Activated B cell treated with CpG ODN at 0.5 μM for 24 hours (primary cell): ENCODE data around the gene EYA3. TPM values are rescaled to one million over a fixed set of nuclear protein-coding genes. Genes with fewer than 3 reads are reported as not detected.

ENCODE experiments used
- ATAC-seq: fragments of 200-7000 bp; cut with Tn5 transposase; one replicate; pipeline ENCODE4 v1.10.0; 2021; ENCODE audit warnings: low read depth, mild to moderate bottlenecking, moderate library complexity
- CTCF ChIA-PET: fragments of 350-600 bp; sonication (Branson Sonifier 250); formaldehyde crosslinking; loops from one replicate; lab custom pipeline; 2021; ENCODE audit warnings: antibody characterized with exemption; lab: Charles Lee
- POLR2A ChIA-PET: fragments of 350-600 bp; sonication (Branson Sonifier 250); formaldehyde crosslinking; loops from one replicate; lab custom pipeline; 2021; ENCODE audit warnings: antibody characterized with exemption; lab: Charles Lee
- DNase-seq: peaks from one replicate; pipeline ENCODE4 v3.0.0; 2022
- H3K27ac Mint-ChIP-seq: one replicate; pipeline ENCODE4 v1.8.0; 2020; ENCODE audit warnings: mixed read lengths
- H3K27me3 Mint-ChIP-seq: one replicate; pipeline ENCODE4 v1.8.0; 2021; ENCODE audit warnings: mixed read lengths
- H3K36me3 Mint-ChIP-seq: one replicate; pipeline ENCODE4 v1.8.0; 2021; ENCODE audit warnings: low read depth, mixed read lengths
- H3K4me1 Mint-ChIP-seq: one replicate; pipeline ENCODE4 v1.8.0; 2021; ENCODE audit warnings: mixed read lengths
- H3K4me3 Mint-ChIP-seq: one replicate; pipeline ENCODE4 v1.8.0; 2020; ENCODE audit warnings: mild to moderate bottlenecking, mixed read lengths
- H3K9me3 Mint-ChIP-seq: one replicate; pipeline ENCODE4 v1.8.0; 2020; ENCODE audit warnings: mixed read lengths
- CTCF ChIP-seq: fragments of 200-600 bp; IDR thresholded peaks from one replicate; pipeline ENCODE4 v1.8.0; 2022; ENCODE audit warnings: antibody characterized with exemption, mild to moderate bottlenecking
- intact Hi-C: fragments of 100-400 bp; cut with micrococcal nuclease; formaldehyde crosslinking; loops from one replicate; pipeline ENCODE4 v1.15.1; 2024
- total RNA-seq: library from RNA; stranded (reverse); gene quantifications from 2 replicates; pipeline ENCODE4 v1.2.3, GENCODE V29; 2022

Gene EYA3
- total RNA-seq, 1 donor from 2014 or later = 31.0 TPM

GRCh38 chr1:28058971-28059878 is 29.2 kb downstream of the EYA3 start:
- Mint-ChIP-seq H3K27me3 (no peaks in the 10 kb centered on the region), H3K36me3 (peaks cover 12% of the 10 kb centered on the region), H3K27ac (no peak overlapping the region), H3K4me3 (peak overlapping the region; percentile 35), H3K9me3 (no peaks in the 10 kb centered on the region), H3K4me1 (peaks cover 36% of the 10 kb centered on the region)
- CTCF ChIA-PET = no interaction called here
- DNase-seq (no peak), ATAC-seq (no peak)
- no peak for TF ChIP-seq CTCF
- intact Hi-C loops = no loop called here
- POLR2A ChIA-PET = interaction anchor here (0.6 to 1.3 kb wide), 4 partner anchors 13 to 645 kb away, joined by 3 to 15 read pairs (median 9); partner anchors contain the start of gene EYA3

- no peak for TF ChIP-seq CTCF
- ATAC-seq (no peak), DNase-seq (no peak)
- no peaks in the 10 kb centered on the region for H3K9me3 Mint-ChIP-seq
- POLR2A ChIA-PET = interaction anchor here (1.3 kb wide), 1 partner anchor 150 kb away, joined by 3 read pairs; no protein-coding TSS in a partner anchor
- peaks cover 34% of the 10 kb centered on the region for H3K4me1 Mint-ChIP-seq
- H3K27me3 Mint-ChIP-seq = no peaks in the 10 kb centered on the region
- peaks cover 13% of the 10 kb centered on the region for H3K36me3 Mint-ChIP-seq
- no peak overlapping the region for H3K4me3 Mint-ChIP-seq
- intact Hi-C loops = no loop called here
- CTCF ChIA-PET = interaction anchor here (0.7 kb wide), 1 partner anchor 60 kb away, joined by 3 read pairs; no protein-coding TSS in a partner anchor
- H3K27ac Mint-ChIP-seq = no peak overlapping the region
Measured at GRCh38 chr1:28058168-28058567, 30.2 kb downstream of the EYA3 start.

- ChIA-PET POLR2A (interaction anchor here (0.6 kb wide), 1 partner anchor 64 kb away, joined by 6 read pairs; no protein-coding TSS in a partner anchor), CTCF (interaction anchor here (0.9 to 1.4 kb wide), 2 partner anchors 32 to 153 kb away, joined by 4 to 6 read pairs; partner anchors contain the start of gene EYA3)
- peaks cover 19% of the 10 kb centered on the region for H3K36me3 Mint-ChIP-seq
- TF ChIP-seq CTCF = no peak
- intact Hi-C loops = loop anchor here (2.0 kb wide), 1 partner anchor 32 kb away; the partner anchor contains the start of gene EYA3
- peak; percentile 95 for ATAC-seq
- peak overlapping the region; percentile 12 for H3K4me3 Mint-ChIP-seq
- no peak for DNase-seq
- no peaks in the 10 kb centered on the region for H3K9me3 Mint-ChIP-seq
- peaks cover 32% of the 10 kb centered on the region for H3K4me1 Mint-ChIP-seq
- peak overlapping the region; percentile 84 for H3K27ac Mint-ChIP-seq
- no peaks in the 10 kb centered on the region for H3K27me3 Mint-ChIP-seq
Measured at GRCh38 chr1:28056129-28056925, 32.1 kb downstream of the EYA3 start.

GRCh38 chr1:28050776-28051175 is 37.6 kb downstream of the EYA3 start:
- POLR2A ChIA-PET = no interaction called here
- no peak for TF ChIP-seq CTCF
- DNase-seq (no peak), ATAC-seq (no peak)
- peaks cover 5% of the 10 kb centered on the region for H3K4me1 Mint-ChIP-seq
- no peaks in the 10 kb centered on the region for H3K27me3 Mint-ChIP-seq
- CTCF ChIA-PET = no interaction called here
- H3K9me3 Mint-ChIP-seq = no peaks in the 10 kb centered on the region
- no peak overlapping the region for H3K4me3 Mint-ChIP-seq
- H3K36me3 Mint-ChIP-seq = peaks cover 43% of the 10 kb centered on the region
- H3K27ac Mint-ChIP-seq = no peak overlapping the region
- intact Hi-C loops = no loop called here
